Stimulated activated CD4-positive, alpha-beta T cell treated with anti-CD3 and anti-CD28 coated beads, Interleukin-15, amount 100 ng/mL, for 1 hour (primary cell): ENCODE data around the gene LPCAT1.
"Not testable (repeated sequence)": the region's sequence is repeated elsewhere in the genome, so short reads cannot be mapped to it uniquely, and the experiment has no call there.

ENCODE experiments used
- DNase-seq, 2 donors: peaks; one replicate each; pipeline ENCODE4 v3.0.0-alpha.2; 2020; ENCODE audit warnings: low read depth in 1 of 2, low spot score in 1 of 2

LPCAT1 gene

DNA sequence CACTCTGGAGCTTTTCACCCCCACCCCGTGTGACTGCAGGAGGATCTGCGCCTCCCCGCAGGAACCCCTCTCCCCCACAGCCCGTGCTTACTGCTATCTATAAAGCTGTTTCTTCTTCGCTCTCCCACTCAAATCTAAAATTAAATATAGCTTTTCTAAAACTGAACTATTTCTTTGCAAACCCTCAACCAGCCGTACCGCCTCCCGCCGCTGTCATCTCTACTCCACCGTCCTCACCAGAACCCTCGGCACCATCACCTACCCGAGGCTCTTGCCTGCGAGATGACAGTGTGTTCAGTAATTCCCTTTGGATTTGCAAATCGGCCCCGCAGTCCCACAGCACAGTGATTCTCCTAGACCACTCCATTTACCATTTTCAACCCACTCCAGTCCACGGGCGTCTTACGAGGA is 13.6 kb downstream of the LPCAT1 start:
- no peak for DNase-seq

DNA sequence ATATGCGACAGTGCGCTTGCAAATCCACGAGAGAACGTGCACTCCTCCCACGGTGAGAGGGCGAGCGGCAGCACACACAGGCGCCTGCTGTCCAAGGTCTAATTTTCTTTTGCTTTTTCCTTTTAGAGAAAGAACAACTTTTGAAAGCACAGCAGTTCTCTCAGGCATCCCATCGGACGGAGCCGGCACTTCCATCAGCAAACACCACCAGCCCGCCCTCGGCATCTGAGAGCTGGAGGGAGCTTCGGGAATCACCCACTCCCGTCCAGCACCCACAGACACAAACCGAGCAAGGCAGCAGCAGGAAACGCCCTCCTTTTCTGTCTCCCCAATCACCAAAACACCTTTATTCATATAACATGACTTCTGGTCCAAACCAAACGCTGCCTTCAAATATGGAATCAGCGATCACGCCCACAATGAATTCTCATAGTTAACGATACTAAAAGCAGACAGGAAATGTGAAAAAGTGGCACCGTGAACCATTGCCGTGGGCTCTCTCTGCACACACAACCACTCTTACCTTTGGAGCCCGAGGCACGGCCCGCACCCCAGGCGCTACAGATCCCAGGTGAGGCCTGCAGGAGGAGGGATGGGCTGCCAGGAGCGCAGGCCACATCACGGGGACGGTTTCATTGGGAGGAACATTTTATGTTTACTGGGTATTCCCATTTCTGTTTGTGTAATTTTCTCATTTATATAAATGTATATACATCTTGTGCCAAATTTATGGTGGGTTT is 14.2 kb downstream of the LPCAT1 start:
- DNase-seq, result no peak

DNA sequence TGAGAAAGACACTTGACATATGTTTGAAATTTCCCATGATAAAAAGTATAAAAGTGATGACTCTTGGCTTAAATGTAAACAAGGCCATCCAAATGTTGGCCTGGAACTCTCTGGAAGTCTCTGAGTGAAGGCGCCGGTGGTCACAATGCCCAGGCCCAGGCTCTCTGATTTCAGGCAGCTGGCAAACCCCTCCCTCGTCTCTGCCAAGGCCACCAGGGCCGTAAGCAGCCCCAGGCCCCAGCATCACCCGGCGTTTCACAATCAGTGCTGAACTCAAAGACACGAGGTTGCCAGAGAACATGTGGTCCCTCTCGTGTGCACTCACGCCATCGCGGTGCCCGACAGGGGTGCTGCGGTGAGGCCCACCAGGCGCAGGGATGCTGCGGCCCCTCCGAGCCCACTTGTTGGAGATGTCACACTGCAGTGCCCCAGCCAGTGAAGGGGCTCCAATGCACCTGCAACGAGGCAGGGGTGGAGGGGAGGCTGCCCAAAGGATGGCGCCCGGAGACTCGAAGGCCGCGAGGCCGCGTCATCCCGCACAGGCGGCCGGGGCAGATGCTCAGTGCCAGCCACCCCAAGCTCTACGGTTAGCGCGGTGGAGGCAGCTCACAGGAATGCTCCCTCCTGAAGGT is 15.0 kb downstream of the LPCAT1 start:
- DNase-seq, result no peak

DNA sequence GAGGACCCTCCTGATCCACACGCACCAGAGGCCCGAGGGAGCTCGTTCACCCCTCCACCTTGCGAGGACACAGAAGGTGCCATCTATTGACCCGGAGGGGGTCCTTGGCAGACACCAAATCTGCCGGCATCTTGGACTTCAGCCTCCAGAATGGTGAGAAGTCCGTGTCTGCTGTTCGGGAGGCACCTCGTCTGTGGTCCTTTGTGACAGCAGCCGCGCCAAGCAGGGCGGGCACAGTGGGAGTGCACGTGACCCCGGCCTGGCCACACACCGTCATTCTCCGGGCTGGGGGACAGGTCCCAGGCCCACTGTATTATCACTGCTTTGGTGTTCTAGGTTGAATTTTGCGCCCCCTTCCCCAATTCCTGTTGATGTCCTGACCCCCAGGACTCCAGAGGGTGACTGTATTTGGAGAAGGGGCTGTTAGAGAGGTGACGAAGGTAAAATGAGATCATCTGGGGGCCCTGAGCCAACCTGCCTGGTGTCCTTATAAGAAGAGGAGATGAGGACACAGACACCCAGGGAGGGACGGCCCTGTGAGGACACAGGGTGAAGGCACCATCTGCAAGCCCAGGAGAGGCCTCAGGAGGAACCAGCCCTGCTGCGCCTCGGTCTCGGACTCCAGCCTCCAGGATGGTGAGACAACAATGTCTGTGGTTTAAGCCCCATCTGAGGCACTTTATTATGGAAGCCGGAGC is 15.7 kb downstream of the LPCAT1 start:
- no peak for DNase-seq

DNA sequence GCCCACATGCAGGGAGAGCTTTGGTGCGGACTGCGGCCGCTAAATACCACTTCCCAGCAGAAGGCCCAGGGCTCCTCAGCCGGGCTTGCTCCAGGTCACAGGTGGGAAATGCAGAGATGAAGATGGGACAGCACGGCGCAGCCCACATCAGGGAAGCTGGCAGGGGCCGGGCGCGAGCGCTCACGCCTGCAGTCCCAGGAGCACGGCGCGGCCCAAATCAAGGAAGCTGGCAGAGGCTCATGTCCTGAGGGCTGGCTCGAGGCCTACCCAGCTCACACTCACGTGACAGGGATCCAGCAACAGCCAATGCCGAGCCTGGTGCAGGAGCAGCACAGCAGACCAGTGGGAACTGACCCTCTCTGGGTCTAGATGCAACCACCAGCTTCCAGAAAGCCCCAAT is 16.3 kb downstream of the LPCAT1 start:
- no peak for DNase-seq

DNA sequence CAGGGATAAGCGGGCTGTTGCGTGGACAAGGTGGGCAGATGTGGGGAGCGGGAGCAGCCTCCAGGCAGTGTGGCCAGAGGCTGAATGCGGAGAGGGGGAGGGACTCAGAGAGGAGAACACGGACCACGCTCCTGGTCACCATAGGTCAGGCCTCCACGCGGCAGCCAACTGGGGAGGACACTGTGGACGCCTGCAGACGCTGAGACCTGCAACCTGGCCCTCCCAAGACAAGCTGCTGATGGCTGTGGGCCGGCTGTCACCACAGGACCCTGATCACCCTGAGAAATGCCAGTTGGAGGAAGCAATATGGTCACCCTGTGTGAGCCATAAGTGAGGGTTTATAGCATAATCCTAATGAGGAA is 16.8 kb downstream of the LPCAT1 start:
- no peak for DNase-seq

DNA sequence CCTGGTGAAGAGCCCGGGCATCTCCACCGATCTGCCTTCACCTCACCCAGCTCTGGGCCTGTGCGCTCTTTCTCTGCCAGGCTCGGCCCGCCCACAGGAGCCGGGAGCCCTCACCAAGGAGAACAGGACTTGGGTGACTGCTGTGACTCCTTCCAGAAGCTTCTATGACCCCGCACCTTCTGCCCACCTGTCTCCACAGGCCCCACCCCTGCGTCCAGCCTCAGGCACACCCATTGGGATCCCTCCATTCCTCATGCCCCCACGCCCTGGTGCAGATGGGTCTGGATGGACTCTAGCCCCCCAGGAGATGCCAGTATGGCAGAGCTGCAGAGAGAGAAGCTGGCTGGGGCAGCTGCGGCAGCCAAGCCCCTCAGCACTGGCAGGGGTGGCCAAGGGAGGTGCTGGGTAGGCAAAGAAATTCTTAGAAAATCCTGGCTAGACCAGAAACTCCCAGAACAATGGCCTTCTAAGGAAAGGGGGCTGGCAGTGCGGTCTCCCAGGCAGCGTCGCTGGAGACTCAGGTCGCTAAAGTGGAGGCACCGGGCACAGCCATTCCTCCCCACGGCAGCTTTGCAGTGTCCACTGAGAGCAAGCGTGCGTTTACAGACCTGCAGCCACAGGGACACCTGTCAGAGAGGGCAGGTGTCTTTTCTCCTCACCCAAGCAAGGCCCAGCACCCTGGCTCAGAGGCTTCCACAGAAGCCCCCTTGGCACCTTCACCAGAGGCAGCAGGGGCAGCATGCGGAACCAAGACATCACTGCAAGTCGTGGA is 17.3 kb downstream of the LPCAT1 start:
- no peak for DNase-seq

DNA sequence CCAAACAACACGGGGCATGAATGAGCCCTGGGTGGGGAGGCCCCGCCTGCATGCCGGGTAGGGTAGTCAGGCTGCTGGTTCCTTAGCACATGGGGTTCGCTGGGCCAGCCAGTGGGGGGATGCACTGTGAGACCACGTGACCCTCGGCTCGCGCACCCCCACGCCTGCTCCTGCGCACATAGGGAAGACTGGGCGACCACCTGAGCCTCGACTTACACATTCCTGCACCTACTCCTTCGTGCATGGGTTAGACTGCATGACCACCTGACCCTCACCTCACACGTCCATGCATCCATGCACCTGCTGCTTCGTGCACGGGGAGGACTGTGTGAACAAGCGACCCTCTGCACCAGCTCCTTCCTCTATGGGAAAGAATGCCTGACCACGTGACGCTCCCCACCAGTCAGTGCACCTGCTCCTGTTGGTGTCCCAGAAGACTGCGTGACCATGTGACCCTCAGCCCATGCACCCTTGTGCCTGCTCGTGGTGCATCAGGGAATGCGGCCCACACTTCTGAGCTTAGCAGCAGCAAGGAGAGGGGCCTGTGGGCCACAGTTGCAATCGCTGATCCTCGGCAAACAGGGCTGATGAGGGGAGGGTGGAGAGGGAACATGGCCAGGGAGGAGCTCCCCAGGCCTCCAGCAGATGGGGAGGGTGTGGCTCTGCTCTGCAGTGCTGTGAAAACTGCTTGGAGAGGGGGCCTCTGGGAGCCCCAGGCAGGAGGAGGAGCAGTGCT is 18.1 kb downstream of the LPCAT1 start:
- DNase-seq, result no peak

DNA sequence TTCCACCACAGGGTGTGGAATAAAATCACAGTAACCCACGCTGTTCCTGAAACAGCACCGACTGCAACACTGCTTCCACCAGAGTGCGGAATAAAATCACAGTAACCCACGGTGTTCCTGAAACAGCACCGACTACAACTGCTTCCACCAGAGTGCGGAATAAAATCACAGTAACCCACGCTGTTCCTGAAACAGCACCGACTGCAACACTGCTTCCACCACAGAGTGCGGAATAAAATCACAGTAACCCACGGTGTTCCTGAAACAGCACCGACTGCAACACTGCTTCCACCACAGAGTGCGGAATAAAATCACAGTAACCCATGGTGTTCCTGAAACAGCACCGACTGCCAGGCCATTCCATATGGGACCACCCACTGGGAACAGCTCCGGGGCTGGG is 18.7 kb downstream of the LPCAT1 start:
- DNase-seq, result not testable (repeated sequence)

DNA sequence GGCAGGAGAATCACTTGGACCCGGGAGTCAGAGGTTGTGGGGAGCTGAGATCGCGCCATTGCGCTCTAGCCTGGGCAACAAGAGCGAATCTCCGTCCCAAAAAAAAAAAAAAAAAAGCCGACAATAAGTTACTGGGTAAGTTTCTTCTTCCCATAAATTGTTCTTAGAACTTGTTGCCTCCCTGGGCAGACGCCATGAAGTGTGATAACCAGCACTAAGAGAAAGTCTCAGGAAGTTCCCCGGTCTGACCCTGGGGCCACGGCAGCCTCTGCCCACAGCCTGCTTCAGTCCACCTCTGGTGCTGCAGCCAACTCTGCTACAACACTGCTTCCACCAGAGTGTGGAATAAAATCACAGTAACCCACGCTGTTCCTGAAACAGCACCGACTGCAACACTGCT is 19.1 kb downstream of the LPCAT1 start:
- no peak for DNase-seq

DNA sequence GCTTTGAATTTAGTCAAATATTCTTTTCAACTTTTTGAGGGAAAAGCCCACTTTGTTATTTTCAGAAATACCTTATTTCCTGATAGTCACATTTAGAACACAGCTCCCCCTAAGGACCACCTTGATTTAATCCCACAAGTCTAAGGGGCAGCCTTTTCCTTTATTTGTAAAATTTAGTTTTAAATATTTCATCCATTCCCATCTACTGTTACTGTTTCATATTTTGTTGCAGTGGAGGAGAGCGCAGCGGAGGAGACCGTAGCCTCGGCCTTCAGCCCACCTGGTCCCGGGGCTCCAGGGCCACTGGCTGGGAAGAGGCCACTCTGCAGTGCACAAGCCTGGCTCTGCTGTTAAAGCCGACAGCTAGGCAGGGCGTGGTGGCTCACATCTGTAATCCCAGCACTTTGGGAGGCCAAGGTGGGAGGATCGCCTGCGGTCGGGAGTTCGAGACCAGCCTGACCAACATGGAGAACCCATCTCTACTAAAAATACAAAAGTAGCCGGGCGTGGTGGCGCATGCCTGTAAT is 19.6 kb downstream of the LPCAT1 start:
- no peak for DNase-seq

DNA sequence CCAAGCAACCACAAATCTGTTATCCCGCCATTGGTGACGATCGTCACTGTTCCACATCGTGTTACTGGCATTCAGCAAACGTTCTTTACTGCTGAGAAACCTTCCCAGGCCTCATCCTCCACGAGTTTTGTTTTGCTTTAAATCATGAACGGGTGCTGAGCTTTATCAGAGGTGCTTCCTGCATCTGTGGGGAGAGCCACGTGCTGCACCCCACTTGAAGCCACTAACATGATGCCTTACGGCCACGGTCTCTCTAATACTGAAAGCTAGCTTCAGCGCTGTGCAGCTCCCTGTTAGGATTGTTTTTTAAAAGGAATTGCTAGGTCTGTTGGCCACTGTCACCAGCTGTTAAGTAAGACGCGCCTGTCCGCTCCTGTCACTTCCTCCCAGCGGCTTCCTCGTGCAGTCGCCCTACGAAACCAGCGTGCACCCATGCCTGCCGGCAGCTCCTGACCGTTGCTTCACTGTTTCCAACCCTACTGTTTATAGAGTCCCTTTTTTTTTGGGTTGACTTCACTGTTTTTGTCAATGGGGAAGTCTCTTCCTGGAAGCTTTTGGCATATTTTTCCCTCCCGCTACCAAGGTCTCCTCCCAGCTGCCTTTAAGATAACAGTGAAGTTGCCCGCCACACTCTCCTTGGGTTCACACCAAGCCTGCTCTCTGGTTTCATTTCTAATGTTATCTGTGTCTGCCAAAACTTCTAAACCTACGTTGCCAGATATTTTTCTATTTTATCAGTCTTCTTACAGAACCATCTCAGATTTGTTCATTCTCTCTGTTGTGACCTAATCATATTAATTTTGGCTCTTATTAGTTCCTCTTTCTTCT is 20.3 kb downstream of the LPCAT1 start:
- DNase-seq, result no peak

DNA sequence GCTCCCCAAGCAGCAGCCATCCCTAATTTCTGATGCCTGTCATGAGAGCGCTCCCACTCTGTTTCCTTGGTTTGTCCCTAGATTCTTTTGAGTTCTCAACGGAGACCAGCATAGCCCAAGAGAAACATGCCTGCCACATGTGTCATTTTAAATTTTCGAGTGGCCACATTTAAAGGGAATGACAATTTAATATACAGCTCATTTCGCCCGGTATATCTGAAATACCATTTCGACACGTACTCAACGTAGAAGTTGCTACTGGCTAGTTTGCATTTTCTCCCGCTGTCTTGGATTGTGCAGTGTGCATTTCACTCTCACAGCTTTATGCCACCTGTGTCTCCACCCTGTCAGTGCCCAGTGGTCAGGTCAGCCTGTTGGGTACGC is 21.0 kb downstream of the LPCAT1 start:
- DNase-seq, result no peak

DNA sequence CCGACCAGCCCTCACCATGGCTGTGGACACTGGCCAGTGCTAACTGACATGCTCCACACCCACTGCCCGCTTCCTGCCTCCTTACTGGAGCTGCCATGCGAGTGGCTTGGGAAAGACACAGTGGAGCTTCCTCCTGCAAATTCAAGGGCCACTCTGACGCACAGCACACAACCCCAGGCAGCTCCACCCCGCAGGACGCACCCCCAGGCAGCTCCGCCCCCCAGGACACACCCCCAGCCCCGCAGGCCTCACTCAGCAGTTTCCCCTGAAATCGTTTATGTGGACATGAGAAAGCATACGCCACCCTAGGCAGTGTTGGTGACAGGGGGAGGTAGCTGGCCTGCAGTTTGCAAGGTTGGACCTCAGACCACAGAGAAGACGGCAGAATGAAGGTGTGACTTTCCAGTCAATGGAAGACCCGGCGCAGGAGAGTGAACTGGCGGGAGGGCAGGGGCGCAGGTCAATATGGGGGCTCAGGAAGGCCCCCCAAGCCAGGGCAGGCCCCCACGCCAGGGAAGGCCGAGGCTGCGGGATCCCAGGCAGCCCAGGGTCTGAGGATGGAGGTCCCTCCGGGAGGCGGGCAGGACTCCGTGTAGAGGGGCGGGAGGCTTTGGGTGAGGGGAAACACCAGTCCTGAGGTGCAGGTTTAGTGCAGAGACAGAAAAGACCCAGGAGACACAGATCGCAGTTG is 21.6 kb downstream of the LPCAT1 start:
- DNase-seq, result no peak

DNA sequence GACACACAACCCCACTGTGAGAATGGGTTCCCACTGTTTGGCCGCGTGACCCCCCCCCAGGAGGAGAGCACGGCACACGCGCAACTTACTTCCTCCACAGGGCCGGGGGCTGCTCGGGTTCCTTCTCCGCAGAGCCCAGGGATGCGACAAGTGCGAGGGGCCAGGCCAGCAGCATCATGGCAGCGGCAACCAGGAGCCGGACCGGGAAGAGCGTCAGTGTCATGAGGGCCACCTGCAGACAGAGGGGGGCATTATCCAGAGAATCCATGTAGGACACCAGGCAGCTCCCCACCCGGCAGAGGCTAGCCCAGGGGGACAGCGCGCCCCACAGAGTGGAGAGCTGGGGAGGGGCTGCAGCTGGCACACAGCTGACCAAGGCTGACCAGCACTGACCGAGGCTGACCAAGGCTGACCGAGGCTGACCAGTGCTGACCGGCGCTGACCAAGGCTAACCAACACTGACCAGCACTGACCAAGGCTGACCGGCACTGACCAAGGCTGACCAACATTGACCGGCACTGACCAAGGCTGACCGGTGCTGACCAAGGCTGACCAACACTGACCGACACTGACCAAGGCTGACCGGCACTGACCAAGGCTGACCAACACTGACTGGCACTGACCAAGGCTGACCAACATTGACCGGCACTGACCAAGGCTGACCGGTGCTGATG is 22.3 kb downstream of the LPCAT1 start:
- DNase-seq, result no peak

DNA sequence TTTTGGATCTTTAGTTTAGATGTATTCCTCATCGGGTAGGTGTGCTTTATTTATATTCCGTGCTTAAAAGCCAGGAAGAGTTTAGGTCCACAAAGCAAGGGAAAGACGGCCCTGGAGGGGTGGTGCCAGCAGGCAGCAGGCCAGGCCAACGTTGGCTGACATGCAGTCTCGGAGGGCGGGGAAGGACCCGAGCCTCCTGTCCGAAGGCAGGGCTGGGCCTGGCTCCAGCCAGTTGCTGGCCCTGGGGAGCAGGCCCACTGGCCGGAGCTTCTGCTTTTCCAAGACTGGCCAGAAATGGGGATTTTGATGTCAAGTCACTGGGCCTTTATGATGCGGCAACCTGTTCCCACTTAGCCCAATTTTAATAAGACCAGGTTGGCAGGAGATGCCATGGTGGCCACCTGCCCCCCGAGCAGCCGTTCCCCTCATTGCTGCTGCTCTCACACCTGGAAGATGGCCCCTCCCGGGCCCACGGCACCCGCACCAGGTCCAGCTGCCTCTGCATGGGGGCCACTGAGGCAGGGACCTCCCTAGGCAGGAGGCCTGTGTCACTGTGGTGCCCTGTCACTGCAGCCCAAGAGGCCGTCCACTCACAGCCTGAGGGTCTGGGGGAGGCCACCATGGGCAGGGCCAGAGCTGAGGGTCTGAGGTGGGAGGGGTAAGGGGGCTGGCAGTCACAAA is 23.2 kb downstream of the LPCAT1 start:
- no peak for DNase-seq

DNA sequence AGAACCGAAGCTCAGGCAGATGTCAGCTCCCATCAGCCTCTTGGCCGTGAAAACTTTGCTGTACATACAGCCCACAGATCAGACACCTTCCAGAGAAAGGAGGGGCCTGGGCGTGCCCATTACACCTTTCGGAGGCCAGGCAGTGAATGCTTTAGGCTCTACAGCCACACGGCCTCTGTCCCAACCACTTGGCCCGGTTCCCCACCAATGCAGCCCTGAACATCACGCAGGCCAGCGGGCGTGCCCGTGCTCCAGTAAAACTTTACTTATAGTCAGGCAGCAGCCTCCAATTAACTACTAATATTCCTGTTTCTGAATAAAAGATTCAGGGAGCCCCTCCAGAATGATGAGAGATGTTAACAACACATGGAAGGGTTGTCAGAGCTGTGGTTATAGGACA is 23.9 kb downstream of the LPCAT1 start:
- no peak for DNase-seq
